ENCODE data around the gene RBM44. TPM values are rescaled to one million over a fixed set of nuclear protein-coding genes. Genes with fewer than 3 reads are reported as not detected.

Gene RBM44
- total RNA-seq, 1 experiment from 2014 or later, result 0.95 TPM

- Histone ChIP-seq H3K27me3 (replicated peaks; ENCODE audit: insufficient read depth, low read depth, low read length, poor library complexity) (no peaks in the 10 kb centered on the region), H3K36me3 (ENCODE audit: insufficient read depth, low read length, poor library complexity, severe bottlenecking) (no peaks in the 10 kb centered on the region), H3K4me3 (ENCODE audit: low read depth, low read length, poor library complexity, severe bottlenecking) (no peak overlapping the region), H3K9me3 (ENCODE audit: low read depth, low read length, poor library complexity, severe bottlenecking) (no peaks in the 10 kb centered on the region), H3K4me1 (ENCODE audit: insufficient read depth, low read length, poor library complexity, severe bottlenecking) (peaks cover 11% of the 10 kb centered on the region), H3K27ac (ENCODE audit: low read depth, low read length, poor library complexity, severe bottlenecking) (no peak overlapping the region)
- no peak for DNase-seq (ENCODE audit: low spot score)
- no TSS peak for BruUV-seq (replicated peaks)
- CTCF ChIA-PET, result interaction anchor here (0.7 kb wide), 1 partner anchor 50 kb away, joined by 3 read pairs; no protein-coding TSS in a partner anchor
- TF ChIP-seq CTCF (conservative IDR thresholded peaks at IDR 0.05; ENCODE audit: low read depth, low read length), result no peak
- no peak for TF ChIP-seq EZH2 (IDR thresholded peaks at IDR 0.05; ENCODE audit: borderline replicate concordance, low read depth, low read length, poor library complexity, severe bottlenecking)
- POLR2A ChIA-PET (ENCODE audit: low non-redundant PET), result no interaction called here
- intact Hi-C loops (cut with micrococcal nuclease; ENCODE audit: unreplicated experiment), result no loop called here
Observed at GRCh38 chr2:237879991-237880560, 81.5 kb downstream of the RBM44 start.

- H3K4me3 ChIP-seq (ENCODE audit: low read depth, low read length, poor library complexity, severe bottlenecking), result no peak overlapping the region
- no peak for TF ChIP-seq CTCF (conservative IDR thresholded peaks at IDR 0.05; ENCODE audit: low read depth, low read length)
- TF ChIP-seq EZH2 (IDR thresholded peaks at IDR 0.05; ENCODE audit: borderline replicate concordance, low read depth, low read length, poor library complexity, severe bottlenecking), result no peak
- intact Hi-C loops (cut with micrococcal nuclease; ENCODE audit: unreplicated experiment), result no loop called here
- BruUV-seq (replicated peaks), result no TSS peak
- no peak for DNase-seq (ENCODE audit: low spot score)
- H3K27ac ChIP-seq (ENCODE audit: low read depth, low read length, poor library complexity, severe bottlenecking), result no peak overlapping the region
- POLR2A ChIA-PET (ENCODE audit: low non-redundant PET), result interaction anchor here (0.5 kb wide), 1 partner anchor 24 kb away, joined by 3 read pairs; no protein-coding TSS in a partner anchor
- no peaks in the 10 kb centered on the region for H3K9me3 ChIP-seq (ENCODE audit: low read depth, low read length, poor library complexity, severe bottlenecking)
- CTCF ChIA-PET, result no interaction called here
- H3K4me1 ChIP-seq (ENCODE audit: insufficient read depth, low read length, poor library complexity, severe bottlenecking), result peaks cover 11% of the 10 kb centered on the region
- H3K36me3 ChIP-seq (ENCODE audit: insufficient read depth, low read length, poor library complexity, severe bottlenecking), result no peaks in the 10 kb centered on the region
- H3K27me3 ChIP-seq (replicated peaks; ENCODE audit: insufficient read depth, low read depth, low read length, poor library complexity), result no peaks in the 10 kb centered on the region
Observed at GRCh38 chr2:237882510-237883481, 84.2 kb downstream of the RBM44 start.

GRCh38 chr2:237883951-237884446, 85.4 kb downstream of the RBM44 start:
- no peaks in the 10 kb centered on the region for H3K36me3 ChIP-seq (ENCODE audit: insufficient read depth, low read length, poor library complexity, severe bottlenecking)
- BruUV-seq (replicated peaks), result no TSS peak
- DNase-seq (ENCODE audit: low spot score), result no peak
- intact Hi-C loops (cut with micrococcal nuclease; ENCODE audit: unreplicated experiment), result no loop called here
- no peaks in the 10 kb centered on the region for H3K27me3 ChIP-seq (replicated peaks; ENCODE audit: insufficient read depth, low read depth, low read length, poor library complexity)
- peaks cover 4% of the 10 kb centered on the region for H3K4me1 ChIP-seq (ENCODE audit: insufficient read depth, low read length, poor library complexity, severe bottlenecking)
- H3K4me3 ChIP-seq (ENCODE audit: low read depth, low read length, poor library complexity, severe bottlenecking), result no peak overlapping the region
- no peaks in the 10 kb centered on the region for H3K9me3 ChIP-seq (ENCODE audit: low read depth, low read length, poor library complexity, severe bottlenecking)
- TF ChIP-seq CTCF (conservative IDR thresholded peaks at IDR 0.05; ENCODE audit: low read depth, low read length) (no peak), EZH2 (IDR thresholded peaks at IDR 0.05; ENCODE audit: borderline replicate concordance, low read depth, low read length, poor library complexity, severe bottlenecking) (no peak)
- CTCF ChIA-PET, result no interaction called here
- no peak overlapping the region for H3K27ac ChIP-seq (ENCODE audit: low read depth, low read length, poor library complexity, severe bottlenecking)
- POLR2A ChIA-PET (ENCODE audit: low non-redundant PET), result no interaction called here
